Activated T-cell treated with anti-CD3 and anti-CD28 coated beads, Interleukin-2, amount 50 U/mL, for 72 hours (primary cell): ENCODE results near the gene UNC93A. TPM values are rescaled to one million over a fixed set of nuclear protein-coding genes. Genes with fewer than 3 reads are reported as not detected.
"Not testable (repeated sequence)": the region's sequence is repeated elsewhere in the genome, so short reads cannot be mapped to it uniquely, and the experiment has no call there.

Source experiments
- ATAC-seq, 2 donors: fragments of 150-1000 bp; cut with Tn5 transposase; replicated peaks in 1 of 2; 2 replicates each; pipeline ENCODE4 v1.10.0; 2021; ENCODE audit warnings: moderate library complexity in 2 of 2, mild to moderate bottlenecking in 1 of 2
- DNase-seq, 2 donors: peaks; one replicate each; pipeline ENCODE4 v3.0.0; 2021 to 2022; ENCODE audit warnings: mixed read lengths in 1 of 2
- H3K27ac Mint-ChIP-seq: one replicate; pipeline ENCODE4 v1.8.0; 2022; ENCODE audit warnings: mild to moderate bottlenecking, moderate library complexity, mixed read lengths
- H3K27me3 Mint-ChIP-seq: one replicate; pipeline ENCODE4 v1.8.0; 2022; ENCODE audit warnings: low read depth, mixed read lengths
- H3K36me3 Mint-ChIP-seq, 2 donors: one replicate each; pipeline ENCODE4 v1.8.0; 2022; ENCODE audit warnings: mixed read lengths in 2 of 2, mild to moderate bottlenecking in 1 of 2; ENCODE audit not compliant: insufficient read depth in 2 of 2
- H3K4me1 Mint-ChIP-seq: one replicate; pipeline ENCODE4 v1.8.0; 2022; ENCODE audit warnings: low read depth, mixed read lengths
- H3K4me3 Mint-ChIP-seq, 2 donors: one replicate each; pipeline ENCODE4 v1.8.0; 2022; ENCODE audit warnings: mild to moderate bottlenecking in 2 of 2, mixed read lengths in 2 of 2, moderate library complexity in 2 of 2
- H3K9me3 Mint-ChIP-seq, 2 donors: one replicate each; pipeline ENCODE4 v1.8.0; 2022; ENCODE audit warnings: mixed read lengths in 2 of 2
- total RNA-seq, 2 donors: library from RNA; stranded (reverse); gene quantifications; one replicate each; pipeline ENCODE4 v1.2.3, GENCODE V29; 2022

The UNC93A gene
- total RNA-seq, 2 donors from 2014 or later = not detected

GRCh38 chr6:167302796-167303195 lies 11.7 kb downstream of the UNC93A start:
- Mint-ChIP-seq H3K27ac (no peak overlapping the region), H3K36me3 (no peaks in the 10 kb centered on the region), H3K9me3 (no peaks in the 10 kb centered on the region), H3K4me1 (no peaks in the 10 kb centered on the region), H3K27me3 (peaks cover 16% of the 10 kb centered on the region), H3K4me3 (no peak overlapping the region)
- DNase-seq (no peak), ATAC-seq (no peak)

- Mint-ChIP-seq H3K4me3 (no peak overlapping the region), H3K36me3 (no peaks in the 10 kb centered on the region), H3K4me1 (no peaks in the 10 kb centered on the region), H3K27ac (no peak overlapping the region), H3K9me3 (no peaks in the 10 kb centered on the region), H3K27me3 (peaks cover 9% of the 10 kb centered on the region)
- DNase-seq = no peak
- no peak for ATAC-seq
Observed at GRCh38 chr6:167303675-167304625, 12.8 kb downstream of the UNC93A start.

GRCh38 chr6:167304912-167305311 lies 13.8 kb downstream of the UNC93A start:
- ATAC-seq (no peak), DNase-seq (no peak)
- Mint-ChIP-seq H3K36me3 (no peaks in the 10 kb centered on the region), H3K27ac (no peak overlapping the region), H3K27me3 (peaks cover 9% of the 10 kb centered on the region), H3K4me3 (no peak overlapping the region), H3K4me1 (no peaks in the 10 kb centered on the region), H3K9me3 (no peaks in the 10 kb centered on the region)

- H3K36me3 Mint-ChIP-seq = no peaks in the 10 kb centered on the region
- DNase-seq (no peak), ATAC-seq (no peak)
- H3K27me3 Mint-ChIP-seq = peaks cover 9% of the 10 kb centered on the region
- H3K9me3 Mint-ChIP-seq = no peaks in the 10 kb centered on the region
- no peak overlapping the region for H3K27ac Mint-ChIP-seq
- no peaks in the 10 kb centered on the region for H3K4me1 Mint-ChIP-seq
- H3K4me3 Mint-ChIP-seq = no peak overlapping the region
Observed at GRCh38 chr6:167305796-167306195, 14.7 kb downstream of the UNC93A start.

GRCh38 chr6:167306401-167306998 lies 15.4 kb downstream of the UNC93A start:
- ATAC-seq (no peak), DNase-seq (no peak)
- H3K36me3 Mint-ChIP-seq = no peaks in the 10 kb centered on the region
- no peak overlapping the region for H3K27ac Mint-ChIP-seq
- no peaks in the 10 kb centered on the region for H3K9me3 Mint-ChIP-seq
- H3K4me1 Mint-ChIP-seq = no peaks in the 10 kb centered on the region
- peaks cover 9% of the 10 kb centered on the region for H3K27me3 Mint-ChIP-seq
- H3K4me3 Mint-ChIP-seq = no peak overlapping the region

GRCh38 chr6:167307342-167307955 lies 16.3 kb downstream of the UNC93A start:
- ATAC-seq (no peak), DNase-seq (no peak)
- no peaks in the 10 kb centered on the region for H3K4me1 Mint-ChIP-seq
- H3K27ac Mint-ChIP-seq = no peak overlapping the region
- no peaks in the 10 kb centered on the region for H3K27me3 Mint-ChIP-seq
- no peaks in the 10 kb centered on the region for H3K36me3 Mint-ChIP-seq
- H3K4me3 Mint-ChIP-seq = no peak overlapping the region
- H3K9me3 Mint-ChIP-seq = no peaks in the 10 kb centered on the region

- ATAC-seq (no peak), DNase-seq (no peak)
- Mint-ChIP-seq H3K4me1 (peaks cover 4% of the 10 kb centered on the region), H3K36me3 (no peaks in the 10 kb centered on the region), H3K27me3 (no peaks in the 10 kb centered on the region), H3K9me3 (no peaks in the 10 kb centered on the region), H3K27ac (no peak overlapping the region), H3K4me3 (no peak overlapping the region)
Observed at GRCh38 chr6:167308207-167308606, 17.1 kb downstream of the UNC93A start.

GRCh38 chr6:167309355-167310192 lies 18.5 kb downstream of the UNC93A start:
- not testable (repeated sequence) for H3K27ac Mint-ChIP-seq, H3K36me3 Mint-ChIP-seq, H3K4me3 Mint-ChIP-seq, H3K27me3 Mint-ChIP-seq, H3K4me1 Mint-ChIP-seq, DNase-seq, ATAC-seq, H3K9me3 Mint-ChIP-seq

GRCh38 chr6:167311286-167311685 lies 20.2 kb downstream of the UNC93A start:
- H3K4me3 Mint-ChIP-seq = no peak overlapping the region
- DNase-seq (no peak), ATAC-seq (no peak)
- no peaks in the 10 kb centered on the region for H3K36me3 Mint-ChIP-seq
- H3K27ac Mint-ChIP-seq = no peak overlapping the region
- no peaks in the 10 kb centered on the region for H3K9me3 Mint-ChIP-seq
- H3K4me1 Mint-ChIP-seq = peaks cover 4% of the 10 kb centered on the region
- peaks cover 10% of the 10 kb centered on the region for H3K27me3 Mint-ChIP-seq

GRCh38 chr6:167311691-167312090 lies 20.6 kb downstream of the UNC93A start:
- ATAC-seq, H3K27ac Mint-ChIP-seq, H3K9me3 Mint-ChIP-seq: not testable (repeated sequence)

GRCh38 chr6:167314180-167314821 lies 23.2 kb downstream of the UNC93A start:
- ATAC-seq (no peak), DNase-seq (no peak)
- Mint-ChIP-seq H3K4me1 (peaks cover 4% of the 10 kb centered on the region), H3K36me3 (no peaks in the 10 kb centered on the region), H3K9me3 (no peaks in the 10 kb centered on the region), H3K27me3 (peaks cover 25% of the 10 kb centered on the region), H3K4me3 (no peak overlapping the region), H3K27ac (no peak overlapping the region)

More at GRCh38 chr6:167311691-167312090, 20.6 kb downstream of the UNC93A start:
- not testable (repeated sequence) for H3K36me3 Mint-ChIP-seq, DNase-seq, H3K4me1 Mint-ChIP-seq, H3K4me3 Mint-ChIP-seq
- H3K27me3 Mint-ChIP-seq = peaks cover 10% of the 10 kb centered on the region

GRCh38 chr6:167317172-167317571 lies 26.1 kb downstream of the UNC93A start:
- no peaks in the 10 kb centered on the region for H3K36me3 Mint-ChIP-seq
- H3K9me3 Mint-ChIP-seq = no peaks in the 10 kb centered on the region
- ATAC-seq (no peak), DNase-seq (no peak)
- H3K4me3 Mint-ChIP-seq = no peak overlapping the region
- H3K4me1 Mint-ChIP-seq = peaks cover 4% of the 10 kb centered on the region
- H3K27me3 Mint-ChIP-seq = peaks cover 25% of the 10 kb centered on the region
- H3K27ac Mint-ChIP-seq = no peak overlapping the region
